Measurements from ENCODE around the gene RAD9A. TPM values are rescaled to one million over a fixed set of nuclear protein-coding genes. Genes with fewer than 3 reads are reported as not detected.

RAD9A gene
- total and polyA plus RNA-seq, 9 donors = 3.1 to 51.7 (median 20.3) TPM

DNA sequence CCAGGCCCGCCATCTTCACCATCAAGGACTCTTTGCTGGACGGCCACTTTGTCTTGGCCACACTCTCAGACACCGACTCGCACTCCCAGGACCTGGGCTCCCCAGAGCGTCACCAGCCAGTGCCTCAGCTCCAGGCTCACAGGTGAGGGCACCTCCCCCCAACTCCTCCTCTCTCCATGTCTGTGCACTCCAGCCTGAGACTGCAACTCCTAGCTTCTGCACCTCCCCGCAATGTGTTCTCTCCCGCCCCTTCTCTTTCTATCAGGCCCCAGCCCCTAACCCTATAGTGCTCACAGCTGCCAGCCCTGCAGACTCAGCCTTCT lies 4.4 kb downstream of the RAD9A start:
- H3K4me1 ChIP-seq (ENCODE audit: insufficient read depth) = peaks cover 3% of the 10 kb centered on the region
- no peak overlapping the region for H3K27ac ChIP-seq
- no peaks in the 10 kb centered on the region for H3K36me3 ChIP-seq
- H3K27me3 ChIP-seq = no peaks in the 10 kb centered on the region
- TF ChIP-seq POLR2A (IDR thresholded peaks at IDR 0.05) (no peak), EP300 (IDR thresholded peaks at IDR 0.05) (no peak)
- TF ChIP-seq, protein P1, sequence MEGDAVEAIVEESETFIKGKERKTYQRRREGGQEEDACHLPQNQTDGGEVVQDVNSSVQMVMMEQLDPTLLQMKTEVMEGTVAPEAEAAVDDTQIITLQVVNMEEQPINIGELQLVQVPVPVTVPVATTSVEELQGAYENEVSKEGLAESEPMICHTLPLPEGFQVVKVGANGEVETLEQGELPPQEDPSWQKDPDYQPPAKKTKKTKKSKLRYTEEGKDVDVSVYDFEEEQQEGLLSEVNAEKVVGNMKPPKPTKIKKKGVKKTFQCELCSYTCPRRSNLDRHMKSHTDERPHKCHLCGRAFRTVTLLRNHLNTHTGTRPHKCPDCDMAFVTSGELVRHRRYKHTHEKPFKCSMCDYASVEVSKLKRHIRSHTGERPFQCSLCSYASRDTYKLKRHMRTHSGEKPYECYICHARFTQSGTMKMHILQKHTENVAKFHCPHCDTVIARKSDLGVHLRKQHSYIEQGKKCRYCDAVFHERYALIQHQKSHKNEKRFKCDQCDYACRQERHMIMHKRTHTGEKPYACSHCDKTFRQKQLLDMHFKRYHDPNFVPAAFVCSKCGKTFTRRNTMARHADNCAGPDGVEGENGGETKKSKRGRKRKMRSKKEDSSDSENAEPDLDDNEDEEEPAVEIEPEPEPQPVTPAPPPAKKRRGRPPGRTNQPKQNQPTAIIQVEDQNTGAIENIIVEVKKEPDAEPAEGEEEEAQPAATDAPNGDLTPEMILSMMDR (IDR thresholded peaks at IDR 0.05) = no peak
- no peak for DNase-seq
- no peaks in the 10 kb centered on the region for H3K9me3 ChIP-seq
- intact Hi-C loops (cut with DNase I) = loop anchor here in 2 of 4 donors (5.0 to 10.0 kb wide), 3 partner anchors 71 to 121 kb away; partner anchors contain the start of genes CDK2AP2 (in 1 of the 2), PITPNM1 (in 1 of the 2) and TMEM134 (in 1 of the 2)
- WGBS, 3 donors = 84 to 93% (median 88%) methylated on average over 7 of the region's 7 CpGs
- no peak overlapping the region for H3K4me3 ChIP-seq

DNA sequence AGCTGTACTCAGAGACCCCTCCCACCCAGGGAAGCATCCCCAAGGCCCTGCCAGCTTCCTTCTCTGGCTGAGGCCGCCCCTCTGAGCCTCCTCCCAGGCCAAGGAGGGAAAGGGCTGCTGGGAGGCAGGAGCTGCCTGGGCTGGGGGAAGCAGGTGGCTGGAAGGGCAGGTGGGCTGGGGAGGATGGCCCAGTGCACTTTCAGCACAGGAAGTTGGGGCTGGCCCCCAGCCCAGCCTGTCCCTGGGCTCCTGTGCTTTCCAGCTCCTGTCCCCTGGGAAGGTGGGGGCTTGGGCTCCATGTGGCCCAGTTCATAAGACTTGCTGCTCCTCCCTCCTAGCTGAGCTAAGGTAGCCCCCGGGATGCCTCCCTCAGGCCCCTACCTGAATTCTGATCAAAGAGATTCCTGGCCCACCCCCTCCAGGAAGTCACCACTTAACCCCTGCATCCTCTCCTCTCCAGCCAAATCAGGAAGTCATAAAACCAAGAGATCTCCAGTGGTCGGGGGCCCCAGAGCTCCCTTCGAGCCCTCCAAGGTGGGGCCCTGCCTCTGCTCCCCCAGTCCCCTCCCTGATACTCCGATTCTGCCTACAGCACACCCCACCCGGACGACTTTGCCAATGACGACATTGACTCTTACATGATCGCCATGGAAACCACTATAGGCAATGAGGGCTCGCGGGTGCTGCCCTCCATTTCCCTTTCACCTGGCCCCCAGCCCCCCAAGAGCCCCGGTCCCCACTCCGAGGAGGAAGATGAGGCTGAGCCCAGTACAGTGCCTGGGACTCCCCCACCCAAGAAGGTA lies 5.0 kb downstream of the RAD9A start:
- DNase-seq = no peak
- Histone ChIP-seq H3K36me3 (no peaks in the 10 kb centered on the region), H3K9me3 (no peaks in the 10 kb centered on the region), H3K4me3 (no peak overlapping the region), H3K27me3 (no peaks in the 10 kb centered on the region), H3K27ac (no peak overlapping the region), H3K4me1 (ENCODE audit: insufficient read depth) (peaks cover 3% of the 10 kb centered on the region)
- WGBS, 3 donors = 48 to 69% (median 57%) methylated on average over 12 to 13 of the region's 13 CpGs
- TF ChIP-seq, protein P1 (IDR thresholded peaks at IDR 0.05) = no peak
- TF ChIP-seq EP300 (IDR thresholded peaks at IDR 0.05) (no peak), POLR2A (IDR thresholded peaks at IDR 0.05) (no peak)
- intact Hi-C loops (cut with DNase I) = loop anchor here in 2 of 4 donors (5.0 to 10.0 kb wide), 3 partner anchors 71 to 122 kb away; partner anchors contain the start of genes CDK2AP2 (in 1 of the 2), PITPNM1 (in 1 of the 2) and TMEM134 (in 1 of the 2)

DNA sequence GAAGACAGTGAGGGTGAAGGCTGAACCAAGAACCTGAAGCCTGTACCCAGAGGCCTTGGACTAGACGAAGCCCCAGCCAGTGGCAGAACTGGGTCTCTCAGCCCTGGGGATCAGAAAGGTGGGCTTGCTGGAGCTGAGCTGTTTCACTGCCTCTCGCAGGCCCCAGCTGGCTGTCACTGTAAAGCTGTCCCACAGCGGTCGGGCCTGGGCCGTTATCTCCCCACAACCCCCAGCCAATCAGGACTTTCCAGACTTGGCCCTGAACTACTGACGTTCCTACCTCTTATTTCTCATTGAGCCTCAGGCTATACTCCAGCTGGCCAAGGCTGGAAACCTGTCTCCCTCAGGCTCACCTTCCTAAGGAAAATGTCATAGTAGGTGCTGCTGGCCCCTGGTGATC lies 5.8 kb downstream of the RAD9A start:
- Histone ChIP-seq H3K36me3 (no peaks in the 10 kb centered on the region), H3K4me1 (ENCODE audit: insufficient read depth) (peaks cover 2% of the 10 kb centered on the region), H3K9me3 (no peaks in the 10 kb centered on the region), H3K4me3 (no peak overlapping the region), H3K27me3 (no peaks in the 10 kb centered on the region), H3K27ac (no peak overlapping the region)
- TF ChIP-seq, protein P1 (IDR thresholded peaks at IDR 0.05) = no peak
- TF ChIP-seq POLR2A (IDR thresholded peaks at IDR 0.05) = no peak
- TF ChIP-seq EP300 (IDR thresholded peaks at IDR 0.05) = no peak
- DNase-seq = no peak
- intact Hi-C loops (cut with DNase I) = loop anchor here in 2 of 4 donors (5.0 to 10.0 kb wide), 3 partner anchors 70 to 123 kb away; partner anchors contain the start of genes CDK2AP2 (in 1 of the 2), PITPNM1 (in 1 of the 2) and TMEM134 (in 1 of the 2)
- WGBS, 3 donors = 54 to 67% (median 66%) methylated on average over 6 of the region's 6 CpGs

DNA sequence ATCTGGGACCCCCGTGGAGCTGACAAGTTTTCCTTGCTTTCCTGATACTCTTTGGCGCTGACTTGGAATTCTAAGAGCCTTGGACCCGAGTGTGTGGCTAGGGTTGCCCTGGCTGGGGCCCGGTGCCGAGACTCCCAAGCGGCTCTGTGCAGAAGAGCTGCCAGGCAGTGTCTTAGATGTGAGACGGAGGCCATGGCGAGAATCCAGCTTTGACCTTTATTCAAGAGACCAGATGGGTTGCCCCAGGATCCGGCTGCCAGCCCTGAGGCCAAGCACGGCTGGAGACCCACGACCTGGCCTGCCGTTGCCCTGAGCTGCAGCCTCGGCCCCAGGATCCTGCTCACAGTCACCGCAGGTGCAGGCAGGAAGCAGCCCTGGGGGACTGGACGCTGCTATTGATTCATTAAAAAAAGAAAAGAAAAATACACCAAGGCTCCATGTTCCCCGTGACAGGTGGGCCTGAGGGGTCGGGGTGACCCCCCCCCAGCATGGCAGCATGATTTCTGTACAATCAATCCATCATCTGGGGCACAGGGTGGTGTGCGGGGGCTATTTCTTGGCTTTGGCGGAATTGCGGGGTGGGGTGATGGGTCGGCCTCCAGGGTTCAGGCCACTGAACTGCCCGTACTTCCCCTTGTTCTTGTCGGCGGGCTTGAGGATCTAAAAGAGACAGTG lies 6.3 kb downstream of the RAD9A start:
- no peaks in the 10 kb centered on the region for H3K36me3 ChIP-seq

More for the DNA sequence above, 6.3 kb downstream of the RAD9A start:
- no peak overlapping the region for H3K4me3 ChIP-seq
- H3K9me3 ChIP-seq = no peaks in the 10 kb centered on the region
- no peaks in the 10 kb centered on the region for H3K27me3 ChIP-seq
- WGBS, 3 donors = 78 to 84% (median 79%) methylated on average over 24 of the region's 24 CpGs
- no peak for DNase-seq
- intact Hi-C loops (cut with DNase I) = loop anchor here in 2 of 4 donors (5.0 to 10.0 kb wide), 3 partner anchors 69 to 123 kb away; partner anchors contain the start of genes CDK2AP2 (in 1 of the 2), PITPNM1 (in 1 of the 2) and TMEM134 (in 1 of the 2)
- no peak overlapping the region for H3K27ac ChIP-seq
- no peak for TF ChIP-seq POLR2A (IDR thresholded peaks at IDR 0.05)
- peaks cover 1% of the 10 kb centered on the region for H3K4me1 ChIP-seq (ENCODE audit: insufficient read depth)

All from ovary (tissue), 9 donors.